ENCODE results near the gene CDH15. TPM values are rescaled to one million over a fixed set of nuclear protein-coding genes. Genes with fewer than 3 reads are reported as not detected.

The CDH15 gene
- total RNA-seq, 1 experiment from 2014 or later = 3.8 TPM

GRCh38 chr16:89156740-89157645, 14.6 kb upstream of the CDH15 start:
- RAD21 ChIA-PET (ENCODE audit: low non-redundant PET in 1 of 2, low total read pairs in 2 of 2, uncharacterized antibody in 2 of 2, unreplicated experiment in 2 of 2) = no interaction called here
- no TSS peak for BruUV-seq (replicated peaks)
- ATAC-seq = no peak

More at GRCh38 chr16:89156740-89157645, 14.6 kb upstream of the CDH15 start:
- DNase-seq (ENCODE audit: low read depth, low spot score) = no peak
- TF ChIP-seq FOSL1 (IDR thresholded peaks at IDR 0.05; ENCODE audit: low read depth) (no peak), SIN3A (IDR thresholded peaks at IDR 0.05; ENCODE audit: low read depth) (no peak), EGR1 (IDR thresholded peaks at IDR 0.05; ENCODE audit: low read depth) (no peak), CTCF (IDR thresholded peaks at IDR 0.05 in 2 of 3, conservative IDR thresholded peaks at IDR 0.05 in 1 of 3; ENCODE audit: borderline replicate concordance in 1 of 3, insufficient read depth in 1 of 3, low read depth in 2 of 3, low read length in 2 of 3) (no peak), YY1 (IDR thresholded peaks at IDR 0.05; ENCODE audit: extremely low read depth, insufficient replicate concordance, low read depth, low read length) (no peak), EZH2phosphoT487 (IDR thresholded peaks at IDR 0.05; ENCODE audit: borderline replicate concordance) (no peak), POLR2AphosphoS5 (IDR thresholded peaks at IDR 0.05; ENCODE audit: low read depth, low read length) (no peak), TCF7L2 (IDR thresholded peaks at IDR 0.05; ENCODE audit: borderline replicate concordance, extremely low read depth, insufficient read depth, insufficient read length) (no peak)
- TF ChIP-seq, protein P1, sequence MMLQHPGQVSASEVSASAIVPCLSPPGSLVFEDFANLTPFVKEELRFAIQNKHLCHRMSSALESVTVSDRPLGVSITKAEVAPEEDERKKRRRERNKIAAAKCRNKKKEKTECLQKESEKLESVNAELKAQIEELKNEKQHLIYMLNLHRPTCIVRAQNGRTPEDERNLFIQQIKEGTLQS (IDR thresholded peaks at IDR 0.05) = no peak
- Histone ChIP-seq H4K20me1 (ENCODE audit: insufficient read depth) (no peaks in the 10 kb centered on the region), H3K9me3 (ENCODE audit: control insufficient read depth in 1 of 2, insufficient read depth in 1 of 2, low read depth in 1 of 2, low read length in 2 of 2) (peaks cover 0 to 15% of the 10 kb centered on the region in 2 experiments; a peak in 1 of 4 replicates), H3K79me2 (ENCODE audit: insufficient read depth, low read length) (no peaks in the 10 kb centered on the region), H3K4me3 (replicated peaks in 1 of 2; ENCODE audit: low read depth in 1 of 2, low read length in 2 of 2) (no peak overlapping the region), H3K9ac (ENCODE audit: low read length) (no peak overlapping the region), H3K27ac (ENCODE audit: low read depth, low read length) (no peak overlapping the region; the same call in 1 of the 2 replicates), H3K9me2 (ENCODE audit: insufficient read depth) (no peaks in the 10 kb centered on the region), H3K27me3 (ENCODE audit: insufficient read depth, low read length) (no peaks in the 10 kb centered on the region), H3K4me2 (ENCODE audit: low read length) (no peak overlapping the region), H3K4me1 (ENCODE audit: control insufficient read depth in 1 of 2, insufficient read depth in 2 of 2, low read length in 2 of 2) (peaks cover 0 to 15% of the 10 kb centered on the region in 2 experiments; a peak in 2 of 4 replicates), H2AFZ (ENCODE audit: low read depth, low read length, poor library complexity, severe bottlenecking) (no peak overlapping the region), H3K36me3 (ENCODE audit: control insufficient read depth in 1 of 2, insufficient read depth in 2 of 2, low read length in 2 of 2) (peaks cover 0 to 2% of the 10 kb centered on the region in 2 experiments; a peak in 1 of 4 replicates)
- ChIA-PET CTCF (no interaction called here), POLR2A (interaction anchor here (0.6 kb wide), 1 partner anchor 35 kb away, joined by 3 read pairs; no protein-coding TSS in a partner anchor)
- intact Hi-C loops (cut with micrococcal nuclease) = no loop called here

All from HCT116 (cell line).